Measurements from ENCODE around the gene YPEL1.
"Not testable (repeated sequence)": the region's sequence is repeated elsewhere in the genome, so short reads cannot be mapped to it uniquely, and the experiment has no call there.

YPEL1 gene

DNA sequence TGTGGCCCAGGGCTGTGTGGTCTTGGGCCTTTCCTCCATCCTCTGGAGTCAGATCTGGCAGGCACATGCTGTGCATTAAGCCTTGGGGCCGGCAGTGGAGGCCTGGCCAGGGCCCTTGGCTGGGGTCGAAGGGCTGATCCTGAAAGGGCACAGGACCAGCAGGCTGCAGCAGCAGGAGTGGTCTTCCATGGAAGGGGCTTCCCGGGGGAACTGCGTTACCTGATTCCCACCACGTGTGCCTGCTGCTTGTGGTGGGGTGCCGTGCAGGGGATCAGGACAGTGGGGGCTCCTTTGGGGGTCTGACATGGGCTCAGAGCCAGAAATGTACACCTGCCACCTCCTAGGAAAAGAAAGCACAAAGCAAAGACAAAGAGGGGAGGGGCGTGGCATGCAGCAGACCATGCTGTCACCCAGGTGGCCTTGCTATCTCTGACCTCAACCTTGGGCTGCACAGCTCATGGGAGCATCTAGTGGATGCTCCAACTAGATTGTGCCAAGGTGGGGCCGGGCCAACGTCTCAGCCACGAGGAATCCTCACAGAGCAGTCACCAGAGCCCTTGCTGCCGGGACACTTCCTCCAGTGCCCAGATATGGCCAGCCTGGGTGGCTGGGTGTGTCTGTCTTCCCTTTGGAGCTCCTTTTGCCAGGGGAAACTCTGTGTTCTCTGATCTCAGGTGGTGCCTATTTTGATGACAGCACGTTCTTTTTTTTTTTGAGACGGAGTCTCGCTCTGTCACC, 17.9 kb upstream of the YPEL1 start:
- DNase-seq, result no peak

DNA sequence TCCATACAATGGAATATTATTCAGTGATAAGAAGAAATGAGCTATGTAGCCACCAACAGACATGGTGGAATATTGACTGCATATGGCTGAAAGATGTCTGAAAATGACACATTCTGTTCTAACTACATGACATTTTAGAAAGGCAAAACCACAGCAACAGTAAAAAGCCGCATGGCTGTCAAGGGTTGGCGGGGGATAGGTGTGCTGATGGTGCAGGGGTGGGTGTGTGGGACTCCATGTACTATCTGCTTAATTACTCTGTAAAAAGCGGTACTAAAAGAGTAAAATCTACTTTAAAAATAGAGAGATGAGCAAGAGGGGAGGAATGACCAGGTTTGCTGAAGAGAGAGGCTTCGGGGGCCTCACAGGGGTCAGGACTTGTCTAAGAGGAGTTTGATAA, 16.7 kb upstream of the YPEL1 start:
- DNase-seq, result no peak

DNA sequence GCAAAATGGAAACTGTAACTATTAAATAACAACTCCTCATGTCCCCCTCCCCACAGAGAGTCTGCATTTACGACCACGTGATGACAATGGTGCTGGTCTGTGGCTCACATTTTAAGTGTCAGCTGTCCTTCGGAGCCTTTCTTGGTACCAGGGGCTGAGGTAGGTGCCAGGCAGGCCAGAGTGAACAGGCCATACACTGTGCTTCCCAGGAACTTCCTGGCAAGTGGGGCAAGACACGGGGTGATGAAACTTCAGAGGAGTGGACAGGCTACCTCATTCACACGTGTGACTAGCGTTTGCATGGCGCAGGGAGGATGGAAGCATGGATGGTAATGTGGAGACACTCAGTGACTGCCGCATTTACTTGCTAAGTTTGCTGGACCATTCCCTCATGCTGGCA, 10.4 kb upstream of the YPEL1 start:
- no peak for DNase-seq

DNA sequence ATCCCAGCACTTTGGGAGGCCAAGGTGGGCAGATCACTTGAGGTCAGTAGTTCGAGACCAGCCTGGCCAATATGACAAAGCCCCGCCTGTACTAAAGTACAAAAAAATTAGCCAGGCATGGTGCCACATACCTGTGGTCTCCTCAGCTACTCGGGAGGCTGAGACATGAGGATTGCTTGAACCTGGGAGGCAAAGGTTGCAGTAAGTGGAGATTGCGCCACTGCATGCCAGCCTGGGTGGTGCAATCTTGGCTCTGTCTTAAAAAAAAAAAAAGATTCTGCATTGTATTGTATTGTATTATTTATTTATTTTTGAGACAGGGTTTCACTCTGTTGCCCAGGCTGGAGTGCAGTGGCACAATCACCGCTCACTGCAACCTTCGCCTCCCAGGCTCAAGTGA, 9.3 kb upstream of the YPEL1 start:
- DNase-seq, result not testable (repeated sequence)

DNA sequence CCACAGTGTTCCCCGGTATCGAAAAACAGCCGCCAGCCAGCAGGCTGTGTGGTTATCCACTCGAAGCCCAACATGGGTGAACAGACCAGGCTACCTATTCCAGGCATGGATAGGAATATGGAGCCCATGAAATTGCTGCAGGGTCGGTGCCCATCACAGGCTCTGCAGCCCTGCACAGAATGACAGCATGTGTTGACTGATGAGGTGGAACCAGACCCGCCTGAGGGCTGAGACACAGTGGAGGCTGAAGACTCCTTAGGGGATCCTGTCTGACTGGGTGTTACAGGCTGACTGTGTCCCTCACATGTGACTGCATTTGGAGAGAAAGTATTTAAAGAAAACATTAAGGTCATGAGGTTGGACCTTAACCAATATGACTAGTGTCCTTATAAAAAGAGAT, 6.2 kb upstream of the YPEL1 start:
- no peak for DNase-seq

DNA sequence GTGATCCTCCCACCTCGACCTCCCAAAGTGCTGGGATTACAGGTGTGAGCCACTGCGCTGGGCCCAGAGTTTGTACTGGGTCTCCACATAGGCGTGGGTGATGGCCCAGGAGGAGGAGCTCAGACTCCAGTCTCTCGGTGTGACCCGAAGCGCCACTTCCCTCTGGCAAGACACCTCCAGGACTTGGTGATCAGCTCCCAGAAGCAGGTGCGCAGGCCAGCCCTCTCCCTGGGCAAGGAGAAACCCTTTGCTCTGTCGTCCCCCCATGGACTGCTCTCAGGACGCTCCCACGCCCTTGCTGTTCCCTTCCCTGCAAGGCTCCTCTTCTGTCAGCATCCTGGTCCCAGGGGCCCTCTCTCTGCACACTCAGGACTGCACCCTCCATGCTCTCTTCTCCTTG, 5.5 kb upstream of the YPEL1 start:
- DNase-seq, result no peak

DNA sequence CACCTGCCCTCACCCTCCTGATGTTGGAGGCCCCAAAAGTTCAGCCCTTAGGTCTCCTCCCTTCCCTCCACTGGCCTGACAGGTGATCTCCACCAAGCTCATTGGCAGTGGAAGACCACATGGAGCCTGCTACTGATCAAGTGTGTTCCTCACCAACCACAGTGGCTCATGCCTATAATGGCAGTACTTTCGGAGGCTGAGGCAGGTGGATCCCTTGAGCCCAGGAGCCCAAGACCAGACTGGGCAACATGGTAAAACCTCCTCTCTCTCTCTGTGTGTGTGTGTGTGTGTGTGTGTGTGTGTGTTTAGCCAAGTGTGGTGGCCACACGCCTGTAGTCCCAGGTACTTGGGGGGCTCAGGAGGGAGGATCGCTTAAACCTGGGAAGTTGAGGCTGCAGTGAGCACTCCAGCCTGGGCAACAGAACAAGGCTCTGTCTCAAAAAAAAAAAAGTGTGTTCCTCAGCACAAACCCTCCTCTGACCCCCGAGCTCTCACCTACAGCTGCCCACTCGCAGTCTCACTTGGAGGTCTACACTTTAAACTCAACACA, 4.3 kb upstream of the YPEL1 start:
- DNase-seq, result no peak

DNA sequence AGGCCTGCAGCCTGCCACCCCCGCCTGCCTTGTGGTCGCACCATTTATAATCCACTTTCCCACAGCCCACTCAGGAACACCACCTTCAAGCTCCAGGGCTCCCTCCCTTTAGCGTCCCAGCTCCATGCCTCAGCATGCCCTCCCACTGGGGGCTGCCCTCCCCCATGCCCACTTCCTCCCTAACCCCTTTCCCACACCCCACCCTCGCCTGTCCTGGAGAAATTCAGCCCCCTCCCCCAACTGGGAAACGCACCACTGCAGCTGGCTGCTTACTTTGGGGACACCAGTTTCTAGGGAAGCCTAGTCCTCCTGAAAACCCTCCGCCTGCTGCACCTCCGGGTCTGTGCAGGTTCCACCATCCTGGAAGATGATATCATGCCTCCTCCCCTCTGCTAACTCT, 3.4 kb upstream of the YPEL1 start:
- DNase-seq, result no peak

DNA sequence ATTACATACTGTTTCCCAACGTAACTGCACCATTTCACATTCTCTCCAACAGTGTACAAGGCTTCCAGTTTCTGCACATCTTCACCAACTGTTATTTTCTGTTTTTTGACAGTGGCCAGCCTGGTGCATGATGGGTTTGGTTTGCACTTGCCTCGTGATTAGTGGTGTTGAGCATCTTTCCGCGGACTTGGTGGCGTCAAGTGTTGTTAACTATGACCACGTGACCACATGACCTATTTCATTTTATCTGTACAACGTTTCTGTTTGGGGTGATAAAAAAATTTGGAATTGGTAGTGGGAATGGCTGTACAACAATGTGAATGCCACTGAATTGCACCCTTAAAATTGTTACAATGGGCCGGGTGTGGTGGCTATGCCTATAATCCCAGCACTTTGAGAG, 2.5 kb upstream of the YPEL1 start:
- no peak for DNase-seq

DNA sequence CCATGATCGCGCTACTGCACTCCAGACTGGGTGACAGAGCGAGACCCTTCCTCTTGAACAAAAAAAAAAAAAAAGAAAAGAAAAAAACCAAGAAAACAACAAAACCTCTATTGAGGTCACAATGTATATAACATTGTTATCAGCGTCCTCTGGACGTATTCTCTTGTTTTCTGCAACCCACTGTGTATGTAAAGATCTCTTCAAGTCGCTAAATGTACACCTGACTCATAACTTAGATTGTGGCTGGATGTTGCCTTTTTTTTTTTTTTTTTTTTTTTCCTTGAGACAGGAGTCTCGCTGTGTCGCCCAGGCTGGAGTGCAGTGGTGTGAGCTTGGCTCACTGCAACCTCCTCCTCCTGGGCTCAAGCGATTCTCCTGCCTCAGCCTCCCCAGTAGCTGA, 1.4 kb upstream of the YPEL1 start:
- no peak for DNase-seq

DNA sequence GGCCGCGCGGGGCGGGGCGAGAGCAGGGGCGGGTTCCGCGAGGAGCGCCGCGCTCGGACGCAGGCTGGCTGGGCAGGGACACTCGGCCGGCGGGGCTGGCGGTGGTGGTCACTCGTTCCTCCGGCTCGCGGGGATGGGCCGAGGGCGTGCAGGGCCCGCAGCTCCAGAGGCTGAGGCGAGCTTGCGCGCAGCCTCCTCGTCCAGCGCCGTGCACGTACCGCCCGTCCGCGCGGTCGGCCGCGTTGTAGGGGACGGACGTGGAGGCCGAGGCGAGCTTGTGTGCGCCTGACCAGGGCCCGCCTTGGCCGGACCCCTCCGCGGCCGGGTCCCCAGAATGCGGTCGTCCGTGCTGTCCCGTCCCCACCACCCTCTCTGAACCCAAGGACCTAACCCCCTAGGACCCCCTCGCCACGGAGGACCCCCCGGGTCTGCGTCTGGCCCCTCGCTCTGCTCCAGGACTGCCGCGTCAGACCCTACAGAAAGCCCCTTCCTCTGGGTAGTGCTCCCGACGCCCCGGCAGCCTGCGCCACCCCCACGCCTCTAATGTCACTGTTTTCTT, 569 bp upstream of the YPEL1 start:
- no peak for DNase-seq

DNA sequence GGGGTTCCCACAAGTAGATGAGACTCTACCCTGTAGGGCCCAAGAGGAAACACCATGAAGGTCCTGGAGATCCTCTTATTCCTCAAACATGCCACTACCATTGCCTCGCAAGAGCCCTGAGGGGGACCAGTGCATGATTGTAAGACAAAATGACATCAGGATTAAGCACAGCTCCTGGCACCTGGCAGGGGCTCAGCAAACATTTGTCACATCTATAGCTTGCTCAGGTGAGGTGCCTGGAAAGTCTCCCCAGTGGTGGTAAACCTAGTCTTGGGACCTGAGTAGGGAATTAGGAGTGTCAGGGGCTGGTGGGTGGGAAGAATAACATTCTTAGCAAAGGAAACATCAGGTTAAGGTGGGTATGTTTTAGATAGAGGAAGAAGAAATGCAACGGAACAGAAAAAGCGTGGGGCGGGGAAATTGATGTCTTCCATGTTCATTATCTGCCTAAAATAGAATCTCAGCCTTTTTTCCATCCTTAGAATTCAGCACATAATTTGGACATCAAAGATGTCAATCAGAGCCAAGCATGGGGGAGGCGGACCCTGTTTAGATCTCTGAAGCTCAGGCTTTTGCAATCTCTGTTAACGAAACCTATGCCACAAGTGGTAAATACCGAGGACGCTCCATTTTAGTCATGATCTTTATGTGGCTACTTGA, 924 bp downstream of the YPEL1 start:
- peak; percentile 57 for DNase-seq

DNA sequence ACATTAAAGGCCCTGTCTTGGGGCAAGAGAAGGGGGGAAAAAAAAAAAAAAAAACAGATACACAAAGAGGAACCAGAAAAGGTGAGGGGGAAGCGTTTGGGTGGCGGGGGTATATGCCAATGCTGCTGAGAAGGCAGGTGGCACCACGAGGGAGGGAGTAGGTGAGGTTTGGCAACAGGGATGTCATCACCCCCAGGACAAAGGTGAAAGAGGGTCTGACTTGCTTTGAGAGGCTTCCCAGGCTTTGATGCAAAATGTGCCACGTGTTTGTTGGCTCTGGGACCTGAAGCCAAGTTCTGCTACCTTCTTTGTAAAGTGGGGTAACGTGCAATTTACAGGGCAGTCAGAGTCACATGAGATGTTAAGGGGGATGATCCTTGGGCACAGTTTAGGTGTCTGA, 4.1 kb downstream of the YPEL1 start:
- DNase-seq, result no peak

DNA sequence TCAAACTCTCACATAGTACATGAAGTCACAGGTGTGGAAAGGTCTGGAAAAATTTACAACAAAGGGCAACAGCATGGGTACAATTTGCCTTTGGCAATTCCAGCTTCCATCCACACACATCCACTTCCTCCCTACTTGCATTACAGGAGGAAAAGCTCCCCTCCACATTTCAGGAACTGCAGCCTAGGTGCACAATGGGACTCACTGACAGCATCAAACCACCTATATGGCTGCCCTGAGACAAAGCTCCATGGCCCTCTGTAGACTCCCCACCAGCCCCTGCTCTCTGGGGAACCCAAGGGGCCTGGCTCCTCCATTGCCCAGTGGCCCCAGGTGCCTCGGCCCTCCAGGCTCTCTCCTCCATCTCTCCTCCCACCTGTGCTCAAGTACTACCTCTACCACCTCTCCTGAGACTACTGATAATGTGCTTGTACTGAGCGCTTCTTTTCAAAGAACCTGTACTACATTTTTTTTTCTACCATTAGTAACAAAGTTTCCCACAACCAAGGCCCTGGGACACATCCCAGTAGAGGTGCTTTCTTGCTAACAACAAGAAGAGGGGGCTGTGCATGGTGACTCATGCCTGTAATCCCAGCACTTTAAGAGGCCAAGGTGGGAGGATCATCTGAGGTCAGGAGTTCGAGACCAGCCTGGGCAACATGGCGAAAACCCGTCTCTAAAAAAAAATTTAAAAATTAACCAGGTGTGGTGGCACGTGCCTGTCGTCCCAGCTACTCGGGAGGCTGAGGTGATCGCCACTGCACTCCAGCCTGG, 4.9 kb downstream of the YPEL1 start:
- no peak for DNase-seq

DNA sequence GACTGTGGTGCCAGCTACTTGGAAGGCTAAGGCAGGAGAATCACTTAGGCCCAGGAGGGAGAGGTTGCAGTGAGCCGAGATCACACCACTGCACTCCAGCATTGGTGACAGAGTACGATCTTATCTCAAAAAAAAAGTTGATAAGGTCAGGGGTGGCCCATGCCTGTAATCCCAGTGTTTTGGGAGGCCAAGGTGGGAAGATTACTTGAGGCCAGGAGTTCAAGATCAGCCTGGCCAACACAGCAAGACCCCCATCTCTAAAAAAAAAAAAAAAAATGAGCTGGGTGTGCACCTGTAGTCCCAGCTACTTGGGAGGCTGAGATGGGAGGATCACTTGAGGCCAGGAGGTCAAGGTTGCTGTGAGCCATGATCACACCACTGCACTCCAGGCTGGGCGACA, 6.4 kb downstream of the YPEL1 start:
- not testable (repeated sequence) for DNase-seq

DNA sequence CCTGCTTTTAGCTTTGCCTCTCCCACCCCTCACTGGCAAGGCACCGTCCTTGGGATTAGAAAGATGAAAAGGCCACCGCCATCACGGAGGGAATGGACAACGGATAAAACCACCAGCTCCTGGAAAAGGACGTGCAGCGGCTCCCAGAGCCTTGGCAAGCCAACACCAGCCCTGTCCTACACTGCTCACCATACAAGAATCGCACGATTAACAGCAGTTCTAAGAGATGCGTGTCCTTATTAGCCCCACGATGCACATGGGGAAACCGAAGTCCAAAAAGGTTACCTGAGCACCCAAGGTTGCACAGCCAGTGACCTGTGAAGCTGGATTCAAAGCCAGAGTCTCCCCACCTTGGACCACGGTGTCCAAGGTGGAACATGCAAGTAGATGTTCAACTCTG, 7.3 kb downstream of the YPEL1 start:
- DNase-seq, result no peak

DNA sequence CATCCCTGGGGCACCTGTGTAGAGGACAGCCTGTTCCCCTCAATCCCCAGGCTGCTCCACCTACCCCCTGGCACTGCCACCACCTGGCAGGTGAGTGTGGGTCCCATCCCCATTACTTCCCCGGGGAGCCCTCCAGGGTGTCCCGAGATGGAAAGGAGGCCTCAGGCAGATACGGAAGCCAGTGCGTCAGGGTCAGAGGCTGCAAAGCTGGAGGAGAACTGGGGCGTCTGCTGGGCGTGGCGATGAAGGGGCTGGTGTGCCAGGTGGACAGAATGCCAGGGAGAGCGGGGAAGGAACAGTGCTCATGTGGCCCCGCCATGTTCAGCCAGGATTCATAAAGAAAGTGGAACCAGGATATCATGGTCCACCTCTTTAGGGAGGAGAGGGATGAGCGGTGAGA, 7.8 kb downstream of the YPEL1 start:
- no peak for DNase-seq

DNA sequence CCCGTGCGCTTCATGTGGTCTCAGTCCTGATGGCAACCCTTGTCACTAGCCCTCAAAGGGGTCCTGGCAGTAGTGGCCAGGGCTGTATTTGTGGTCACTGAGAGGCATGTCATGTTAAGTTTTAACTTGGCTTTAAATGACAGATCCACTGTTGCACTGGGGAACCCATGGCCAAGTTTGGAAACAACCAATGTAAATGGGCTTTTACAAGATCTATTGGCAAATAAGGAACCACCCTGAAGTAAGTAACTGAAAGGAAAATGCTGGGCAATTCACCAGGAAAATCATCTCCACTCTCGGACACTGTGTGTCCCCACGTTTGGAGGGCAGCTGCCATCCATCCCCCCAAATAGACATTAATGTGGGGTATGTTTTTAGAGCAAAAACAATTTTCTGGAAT, 8.4 kb downstream of the YPEL1 start:
- DNase-seq, result no peak

DNA sequence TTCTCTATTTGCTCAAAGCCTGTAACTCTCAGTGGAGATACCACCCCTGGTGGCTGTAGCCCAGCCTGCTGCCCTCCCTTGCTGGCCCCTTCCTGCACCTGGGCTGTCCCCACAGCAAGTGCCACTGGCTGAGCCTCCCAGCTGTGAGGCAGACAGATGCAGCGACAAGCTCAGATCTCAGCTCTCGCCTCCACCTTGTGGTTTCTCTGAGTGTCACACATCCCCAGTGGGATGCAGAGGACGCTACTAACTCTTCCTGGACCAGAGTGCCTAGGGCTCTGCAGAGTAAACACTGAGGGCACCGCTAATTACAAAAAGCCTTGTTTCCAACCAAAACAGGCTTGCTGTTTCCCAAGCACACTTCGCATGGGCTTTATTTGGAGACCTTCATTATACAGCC, 8.9 kb downstream of the YPEL1 start:
- DNase-seq, result peak; percentile 59

DNA sequence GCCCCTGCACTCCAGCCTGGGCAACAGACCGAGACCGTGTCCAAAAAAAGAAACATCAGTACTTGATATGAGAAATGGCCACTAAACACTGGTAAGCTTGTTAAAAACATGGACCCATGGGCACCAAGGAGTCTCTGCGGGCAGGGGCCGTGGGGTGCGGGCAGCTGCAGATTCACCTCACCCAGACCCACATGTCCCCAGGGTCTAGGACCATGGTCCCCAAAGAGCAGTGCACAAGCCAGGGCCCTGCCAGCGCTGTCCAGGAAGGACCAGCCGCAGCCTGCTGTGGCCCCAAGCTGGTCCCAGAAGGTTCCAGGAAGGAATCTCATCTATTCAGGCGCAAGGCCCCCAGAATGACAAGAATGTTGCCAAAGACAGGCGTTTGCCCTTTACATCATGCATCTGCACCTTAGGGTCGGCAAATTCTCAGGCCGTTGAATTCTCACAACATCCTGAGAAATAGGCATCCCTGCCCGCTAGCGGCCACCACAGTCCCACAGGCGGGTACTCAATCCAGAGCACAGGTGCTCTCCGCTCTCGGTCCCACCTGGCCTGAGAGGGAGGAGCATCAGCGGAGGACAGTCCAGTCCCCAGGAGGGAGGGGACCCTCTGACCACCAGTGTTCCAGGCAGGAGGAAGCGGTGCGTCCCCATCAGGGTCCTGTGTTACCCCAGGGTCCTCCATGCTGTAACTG, 9.5 kb downstream of the YPEL1 start:
- DNase-seq, result no peak

DNA sequence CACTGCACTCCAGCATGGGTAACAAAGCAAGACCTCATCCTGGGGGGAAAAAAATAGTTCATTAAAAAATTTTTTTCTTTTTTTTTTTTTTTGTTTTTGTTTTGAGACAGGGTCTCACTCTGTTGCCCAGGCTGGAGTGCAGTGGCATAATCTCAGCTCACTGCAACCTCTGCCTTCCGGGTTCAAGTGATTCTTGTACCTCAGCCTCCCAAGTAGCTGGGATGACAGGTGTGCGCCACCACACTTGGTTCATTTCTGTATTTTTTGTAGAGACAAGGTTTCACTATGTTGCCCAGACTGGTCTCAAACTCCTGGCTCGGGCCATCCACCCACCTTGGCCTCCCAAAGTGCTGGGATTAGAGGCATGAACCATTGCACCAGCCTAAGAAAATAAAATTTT, 11.1 kb downstream of the YPEL1 start:
- not testable (repeated sequence) for DNase-seq

DNA sequence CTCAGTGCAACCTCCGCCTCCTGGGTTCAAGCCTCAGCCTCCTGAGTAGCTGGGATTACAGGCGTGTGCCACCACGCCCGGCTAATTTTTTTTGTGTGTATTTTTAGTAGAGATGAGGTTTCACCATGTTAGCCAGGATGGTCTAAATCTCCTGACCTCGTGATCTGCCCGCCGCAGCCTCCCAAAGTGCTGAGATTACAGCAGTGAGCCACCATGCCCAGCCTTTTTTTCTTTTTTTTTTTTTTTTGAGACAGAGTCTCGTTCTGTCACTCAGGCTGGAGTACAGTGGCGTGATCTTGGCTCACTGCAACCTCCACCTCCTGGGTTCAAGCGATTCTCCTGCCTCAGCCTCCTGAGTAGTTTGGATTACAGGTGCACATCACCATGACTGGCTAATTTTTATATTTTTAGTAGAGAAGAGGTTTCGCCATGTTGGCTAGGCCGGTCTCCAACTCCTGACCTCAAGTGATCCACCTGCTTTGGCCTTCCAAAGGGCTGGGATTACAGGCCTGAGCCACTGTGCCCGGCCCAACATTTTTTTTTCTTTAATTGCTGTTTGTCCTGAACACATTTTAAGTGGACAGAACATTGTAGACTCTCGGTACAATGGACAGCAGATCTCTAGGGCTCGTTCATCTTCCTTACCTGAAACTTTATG, 14.3 kb downstream of the YPEL1 start:
- not testable (repeated sequence) for DNase-seq
